Subcutaneous abdominal adipose tissue (tissue), 5 donors: Measurements from ENCODE around the gene AGPAT1.
A peak's percentile ranks its signal among the peaks of the same experiment; 100 is the strongest.

ENCODE experiments used
- H3K27ac ChIP-seq: one replicate; pipeline ENCODE4 v1.7.0; 2013; ENCODE audit warnings: low read depth, mild to moderate bottlenecking, inconsistent platforms, low read length, moderate library complexity
- H3K27me3 ChIP-seq, 5 donors: one replicate each; pipeline ENCODE4 v1.7.0; 2013; ENCODE audit warnings: low read length in 5 of 5, inconsistent platforms in 1 of 5; ENCODE audit not compliant: control insufficient read depth in 5 of 5, insufficient read depth in 4 of 5
- H3K36me3 ChIP-seq, 5 donors: one replicate each; pipeline ENCODE4 v1.7.0; 2013; ENCODE audit warnings: low read length in 5 of 5; ENCODE audit not compliant: control insufficient read depth in 5 of 5, insufficient read depth in 5 of 5
- H3K4me1 ChIP-seq, 5 donors: one replicate each; pipeline ENCODE4 v1.7.0; 2013; ENCODE audit warnings: low read length in 5 of 5, mild to moderate bottlenecking in 3 of 5, moderate library complexity in 1 of 5; ENCODE audit not compliant: control insufficient read depth in 5 of 5, insufficient read depth in 5 of 5
- H3K4me3 ChIP-seq, 5 donors: one replicate each; pipeline ENCODE4 v1.7.0; 2013; ENCODE audit warnings: low read length in 5 of 5, low read depth in 1 of 5
- H3K9ac ChIP-seq, 5 donors: one replicate each; pipeline ENCODE4 v1.7.0; 2013; ENCODE audit warnings: low read length in 5 of 5, mild to moderate bottlenecking in 4 of 5, moderate library complexity in 3 of 5
- H3K9me3 ChIP-seq, 5 donors: one replicate each; pipeline ENCODE4 v1.7.0; 2013; ENCODE audit warnings: low read length in 5 of 5; ENCODE audit not compliant: control insufficient read depth in 5 of 5
- donor health status: healthy.
- donor health status: healthy.
- donor health status: healthy.
- donor health status: healthy.
- donor health status: healthy.

Gene AGPAT1

GRCh38 chr6:32175711-32176475, at the start of gene AGPAT1:
Gene AGPAT1 (minus strand): TSS chr6:32176084. CDS start chr6:32171496, 4,588 bp downstream.
- peak within 1 kb of the TSS; percentile 76 to 93 (median 85) for H3K4me3 ChIP-seq
- H3K27me3 ChIP-seq = no peaks in the 10 kb centered on the region
- H3K9me3 ChIP-seq = no peaks in the 10 kb centered on the region
- peaks cover 0 to 14% (median 8%) of the 10 kb centered on the region in 5 donors for H3K36me3 ChIP-seq
- peak within 1 kb of the TSS; percentile 93 for H3K27ac ChIP-seq
- peaks cover 14 to 59% (median 46%) of the 10 kb centered on the region in 5 donors for H3K4me1 ChIP-seq
- H3K9ac ChIP-seq = peak within 1 kb of the TSS; percentile 32 to 97 (median 88)

- Histone ChIP-seq H3K9ac (no peak overlapping the region), H3K4me3 (no peak overlapping the region), H3K27me3 (peaks cover 0 to 14% (median 3%) of the 10 kb centered on the region in 5 donors), H3K36me3 (peaks cover 0 to 19% (median 10%) of the 10 kb centered on the region in 5 donors), H3K9me3 (no peaks in the 10 kb centered on the region), H3K27ac (peak overlapping the region; percentile 64), H3K4me1 (peaks cover 0 to 49% (median 3%) of the 10 kb centered on the region in 5 donors)
Observed at GRCh38 chr6:32224696-32225095, 48.8 kb upstream of the AGPAT1 start.

- Histone ChIP-seq H3K9me3 (no peaks in the 10 kb centered on the region), H3K9ac (peak within 1 kb of the TSS in 2 of 5 donors; percentile 62 to 74), H3K27ac (peak within 1 kb of the TSS; percentile 64), H3K4me3 (peak within 1 kb of the TSS; percentile 13 to 73 (median 66)), H3K27me3 (peaks cover 0 to 14% (median 3%) of the 10 kb centered on the region in 5 donors), H3K4me1 (peaks cover 0 to 58% (median 3%) of the 10 kb centered on the region in 5 donors), H3K36me3 (peaks cover 0 to 28% (median 16%) of the 10 kb centered on the region in 5 donors)
Observed at GRCh38 chr6:32223258-32224235, 47.7 kb upstream of the AGPAT1 start, which contains the start of gene NOTCH4. Gene NOTCH4 (minus strand): TSS chr6:32224067. CDS start chr6:32223928, 139 bp downstream.

- Histone ChIP-seq H3K4me3 (peak overlapping the region; percentile 3 to 73 (median 66)), H3K27me3 (peaks cover 0 to 14% (median 3%) of the 10 kb centered on the region in 5 donors), H3K9me3 (no peaks in the 10 kb centered on the region), H3K4me1 (peaks cover 0 to 68% (median 3%) of the 10 kb centered on the region in 5 donors), H3K36me3 (peaks cover 0 to 33% (median 21%) of the 10 kb centered on the region in 5 donors), H3K9ac (peak overlapping the region in 2 of 5 donors; percentile 17 to 71), H3K27ac (peak overlapping the region; percentile 64)
Observed at GRCh38 chr6:32222333-32223230, 46.7 kb upstream of the AGPAT1 start.

GRCh38 chr6:32220021-32220420, 44.1 kb upstream of the AGPAT1 start:
- peaks cover 0 to 52% (median 28%) of the 10 kb centered on the region in 5 donors for H3K36me3 ChIP-seq
- peak overlapping the region; percentile 35 for H3K27ac ChIP-seq
- peak overlapping the region in 1 of 5 donors; percentile 4 for H3K9ac ChIP-seq
- no peak overlapping the region for H3K4me3 ChIP-seq
- peaks cover 0 to 14% (median 3%) of the 10 kb centered on the region in 5 donors for H3K27me3 ChIP-seq
- H3K4me1 ChIP-seq = peaks cover 0 to 71% (median 3%) of the 10 kb centered on the region in 5 donors
- H3K9me3 ChIP-seq = no peaks in the 10 kb centered on the region

- H3K4me1 ChIP-seq = peaks cover 0 to 59% (median 3%) of the 10 kb centered on the region in 5 donors
- H3K36me3 ChIP-seq = peaks cover 0 to 63% (median 34%) of the 10 kb centered on the region in 5 donors
- H3K9ac ChIP-seq = no peak overlapping the region
- peaks cover 0 to 6% (median 3%) of the 10 kb centered on the region in 5 donors for H3K27me3 ChIP-seq
- no peak overlapping the region for H3K27ac ChIP-seq
- no peaks in the 10 kb centered on the region for H3K9me3 ChIP-seq
- no peak overlapping the region for H3K4me3 ChIP-seq
Observed at GRCh38 chr6:32218167-32218566, 42.3 kb upstream of the AGPAT1 start.

GRCh38 chr6:32216998-32217397, 41.1 kb upstream of the AGPAT1 start:
- Histone ChIP-seq H3K4me3 (no peak overlapping the region), H3K4me1 (peaks cover 0 to 49% (median 0%) of the 10 kb centered on the region in 5 donors), H3K9me3 (no peaks in the 10 kb centered on the region), H3K36me3 (peaks cover 0 to 75% (median 40%) of the 10 kb centered on the region in 5 donors), H3K9ac (no peak overlapping the region), H3K27ac (no peak overlapping the region), H3K27me3 (peaks cover 0 to 3% (median 3%) of the 10 kb centered on the region in 5 donors)

GRCh38 chr6:32216285-32216684, 40.4 kb upstream of the AGPAT1 start:
- H3K4me1 ChIP-seq = peaks cover 0 to 42% (median 0%) of the 10 kb centered on the region in 5 donors
- H3K27ac ChIP-seq = no peak overlapping the region
- H3K27me3 ChIP-seq = peaks cover 0 to 3% (median 0%) of the 10 kb centered on the region in 5 donors
- peaks cover 0 to 75% (median 44%) of the 10 kb centered on the region in 5 donors for H3K36me3 ChIP-seq
- H3K9me3 ChIP-seq = no peaks in the 10 kb centered on the region
- H3K9ac ChIP-seq = no peak overlapping the region
- no peak overlapping the region for H3K4me3 ChIP-seq

- Histone ChIP-seq H3K4me3 (no peak overlapping the region), H3K4me1 (peaks cover 0 to 35% (median 0%) of the 10 kb centered on the region in 5 donors), H3K36me3 (peaks cover 0 to 69% (median 41%) of the 10 kb centered on the region in 5 donors), H3K9ac (no peak overlapping the region), H3K9me3 (no peaks in the 10 kb centered on the region), H3K27me3 (peaks cover 0 to 3% (median 0%) of the 10 kb centered on the region in 5 donors), H3K27ac (no peak overlapping the region)
Observed at GRCh38 chr6:32215617-32216016, 39.7 kb upstream of the AGPAT1 start.
